Measurements from ENCODE around the gene MYH10.

MYH10 gene

DNA sequence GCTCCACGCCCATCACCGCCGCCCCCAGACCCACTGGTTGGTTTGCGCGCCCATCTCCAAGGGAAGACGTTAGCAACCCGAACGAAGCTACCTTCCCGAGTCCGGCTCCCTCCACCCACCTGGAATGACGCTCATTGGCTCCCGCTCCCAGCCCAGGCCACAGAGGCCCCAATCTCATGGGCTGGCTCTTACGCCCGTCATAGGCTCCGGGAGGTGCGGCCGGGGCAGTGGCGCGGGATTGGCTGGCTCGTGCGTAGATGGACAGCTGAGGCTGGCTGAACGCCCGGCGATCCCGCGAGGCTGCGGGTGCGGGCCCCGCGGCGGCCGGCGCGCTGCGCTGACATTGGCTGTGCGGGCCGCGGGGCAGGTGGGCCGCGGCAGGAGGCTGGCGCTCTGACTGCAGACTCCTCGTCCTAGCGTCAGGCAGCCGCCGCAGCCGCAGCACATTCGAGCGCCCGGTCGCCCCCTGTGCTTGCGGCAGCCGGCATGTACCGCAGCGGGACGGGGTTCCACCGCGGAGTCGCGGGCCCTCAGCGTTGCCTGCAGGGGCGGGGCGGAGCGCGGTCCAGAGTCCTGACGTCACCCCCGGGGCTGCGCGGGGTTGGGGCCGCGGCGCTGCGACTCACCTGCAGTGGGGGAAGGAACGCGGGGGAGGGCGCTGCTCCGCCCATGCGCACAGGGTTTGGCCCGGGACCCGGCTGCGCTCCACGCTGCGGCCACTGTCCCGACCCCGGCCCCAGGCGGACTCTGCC, 453 bp upstream of the MYH10 start:
- peak overlapping the region; percentile 90 for H3K27ac ChIP-seq

DNA sequence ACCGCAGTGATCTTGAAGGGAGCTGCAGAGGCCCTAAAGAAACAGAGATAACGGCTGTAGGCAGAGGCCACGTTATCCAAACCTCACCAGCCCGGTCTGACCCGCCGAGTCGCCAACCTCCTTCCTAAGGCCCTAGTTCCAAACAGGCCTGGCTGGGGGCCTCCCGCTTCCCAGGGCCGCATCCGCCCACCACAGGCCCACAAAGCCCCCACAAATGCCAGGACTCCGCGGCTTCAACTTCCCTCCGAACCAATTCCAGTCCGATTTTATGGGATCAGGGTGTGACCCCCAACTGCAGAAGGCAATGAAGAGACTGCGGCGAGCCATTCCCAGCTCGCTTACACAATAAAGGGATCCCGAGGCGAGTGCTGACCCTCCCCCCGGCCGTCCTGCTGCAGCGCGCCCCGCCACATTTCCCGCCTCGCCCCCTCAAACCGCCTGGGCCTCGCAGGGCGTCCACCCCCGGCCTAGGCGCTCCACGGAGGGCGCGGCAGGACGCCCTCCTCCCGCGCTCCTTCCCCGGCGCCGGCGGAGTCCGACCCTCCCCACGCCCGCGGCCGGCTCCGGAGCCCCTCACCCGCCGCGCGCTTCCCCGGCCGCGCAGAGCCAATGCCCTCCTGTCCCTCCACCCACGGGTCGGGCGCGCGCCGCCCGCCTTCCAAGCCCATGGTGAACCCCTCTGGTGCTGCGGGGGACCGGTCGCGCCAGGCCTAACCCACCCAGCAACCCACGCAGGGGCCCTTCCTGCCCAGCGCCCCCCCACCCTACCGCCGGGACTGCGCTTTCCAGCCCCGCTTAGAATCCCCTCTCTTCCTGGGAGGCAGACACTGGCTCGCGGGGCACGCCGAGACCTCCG, 926 bp downstream of the MYH10 start:
- TF ChIP-seq, protein P1, sequence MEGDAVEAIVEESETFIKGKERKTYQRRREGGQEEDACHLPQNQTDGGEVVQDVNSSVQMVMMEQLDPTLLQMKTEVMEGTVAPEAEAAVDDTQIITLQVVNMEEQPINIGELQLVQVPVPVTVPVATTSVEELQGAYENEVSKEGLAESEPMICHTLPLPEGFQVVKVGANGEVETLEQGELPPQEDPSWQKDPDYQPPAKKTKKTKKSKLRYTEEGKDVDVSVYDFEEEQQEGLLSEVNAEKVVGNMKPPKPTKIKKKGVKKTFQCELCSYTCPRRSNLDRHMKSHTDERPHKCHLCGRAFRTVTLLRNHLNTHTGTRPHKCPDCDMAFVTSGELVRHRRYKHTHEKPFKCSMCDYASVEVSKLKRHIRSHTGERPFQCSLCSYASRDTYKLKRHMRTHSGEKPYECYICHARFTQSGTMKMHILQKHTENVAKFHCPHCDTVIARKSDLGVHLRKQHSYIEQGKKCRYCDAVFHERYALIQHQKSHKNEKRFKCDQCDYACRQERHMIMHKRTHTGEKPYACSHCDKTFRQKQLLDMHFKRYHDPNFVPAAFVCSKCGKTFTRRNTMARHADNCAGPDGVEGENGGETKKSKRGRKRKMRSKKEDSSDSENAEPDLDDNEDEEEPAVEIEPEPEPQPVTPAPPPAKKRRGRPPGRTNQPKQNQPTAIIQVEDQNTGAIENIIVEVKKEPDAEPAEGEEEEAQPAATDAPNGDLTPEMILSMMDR (conservative IDR thresholded peaks at IDR 0.05) = no peak
- H3K27ac ChIP-seq = peak overlapping the region; percentile 90

More for the DNA sequence above, 453 bp upstream of the MYH10 start:
- TF ChIP-seq, protein P1 (conservative IDR thresholded peaks at IDR 0.05) = peak; percentile 31

DNA sequence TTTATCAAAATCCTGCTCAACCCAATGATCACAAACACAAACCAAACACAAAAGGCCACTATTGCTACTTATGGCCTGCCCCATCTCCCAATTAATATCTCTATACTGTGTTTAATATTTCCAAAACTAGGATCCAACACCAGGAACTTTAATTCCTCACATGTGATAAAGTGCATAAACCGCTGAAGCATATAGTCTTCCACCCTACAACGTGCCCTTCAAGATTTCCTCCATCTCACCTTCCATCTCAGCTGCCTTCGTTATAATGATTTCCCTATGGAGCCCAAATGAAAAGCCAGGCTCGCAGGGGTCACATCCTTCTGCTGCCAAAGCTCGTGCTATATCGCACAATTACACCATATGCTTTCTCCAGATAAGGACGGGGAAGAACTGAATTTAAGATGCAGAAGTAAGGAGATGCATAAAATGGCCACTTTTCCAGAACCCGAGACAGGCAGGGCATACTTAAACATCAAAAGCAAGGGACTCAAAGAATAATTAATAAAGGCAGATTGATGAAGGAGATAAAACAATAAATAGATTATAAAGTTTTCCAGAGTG, 1.8 kb downstream of the MYH10 start:
- TF ChIP-seq, protein P1 (conservative IDR thresholded peaks at IDR 0.05) = no peak
- peak overlapping the region; percentile 90 for H3K27ac ChIP-seq

DNA sequence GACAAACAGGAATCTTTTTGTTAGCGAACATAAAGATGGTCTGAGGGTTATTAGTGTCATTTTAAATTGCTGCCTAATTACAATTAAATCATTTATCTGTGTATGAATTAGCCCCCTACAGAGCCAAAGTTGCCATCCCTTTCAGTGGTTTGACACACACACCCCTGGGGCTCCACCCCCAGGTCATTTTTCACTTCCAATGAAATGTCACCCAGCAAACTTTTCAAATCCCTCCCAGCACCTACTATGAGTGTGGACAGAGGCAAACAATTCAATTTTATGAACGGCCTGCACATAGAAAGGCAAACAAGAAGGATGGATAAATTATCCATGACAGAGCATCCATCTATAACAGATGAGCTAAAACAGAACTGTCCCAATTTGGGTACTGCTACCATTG, 2.4 kb downstream of the MYH10 start:
- TF ChIP-seq, protein P1 (conservative IDR thresholded peaks at IDR 0.05) = no peak

DNA sequence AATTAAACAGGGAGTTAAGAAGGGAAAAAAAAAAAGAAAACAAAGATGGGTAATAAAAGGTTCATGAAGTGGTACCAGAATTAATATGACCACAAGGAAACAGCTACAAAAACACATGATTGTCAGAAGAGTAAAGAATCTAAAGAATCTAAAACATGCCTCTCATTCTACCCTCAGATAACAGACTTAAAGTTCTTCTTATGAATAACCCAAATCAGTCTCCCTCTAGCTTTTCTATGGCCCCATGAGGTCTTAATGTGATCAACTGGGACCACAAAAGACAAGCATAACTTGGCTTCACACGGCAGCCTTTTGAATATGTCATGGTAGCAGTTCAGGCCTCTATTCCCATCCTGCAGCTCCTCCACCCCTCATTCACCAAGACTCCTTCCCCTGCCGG, 6.9 kb downstream of the MYH10 start:
- TF ChIP-seq, protein P1 (conservative IDR thresholded peaks at IDR 0.05) = no peak
- H3K27ac ChIP-seq = no peak overlapping the region

More for the DNA sequence above, 2.4 kb downstream of the MYH10 start:
- H3K27ac ChIP-seq = peak overlapping the region; percentile 90

DNA sequence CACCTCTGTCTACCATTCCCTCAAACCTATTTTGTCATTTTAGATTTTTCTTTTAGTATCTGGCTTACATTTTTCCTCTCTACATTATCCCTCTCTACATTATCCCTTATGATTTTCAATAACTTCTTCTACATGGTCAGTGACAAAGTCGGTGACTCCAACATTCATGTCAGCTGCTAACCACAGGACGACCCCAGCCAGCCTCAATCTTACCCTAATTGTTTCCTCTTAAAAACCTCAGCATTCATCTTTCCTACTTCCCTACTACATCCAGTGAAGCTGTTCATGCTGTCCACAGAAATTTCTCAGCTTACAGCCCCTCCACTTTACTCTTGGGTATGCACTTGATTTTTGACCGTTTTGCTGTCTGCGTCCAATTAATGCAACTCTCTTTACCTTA, 8.3 kb downstream of the MYH10 start:
- TF ChIP-seq, protein P1 (conservative IDR thresholded peaks at IDR 0.05) = no peak

DNA sequence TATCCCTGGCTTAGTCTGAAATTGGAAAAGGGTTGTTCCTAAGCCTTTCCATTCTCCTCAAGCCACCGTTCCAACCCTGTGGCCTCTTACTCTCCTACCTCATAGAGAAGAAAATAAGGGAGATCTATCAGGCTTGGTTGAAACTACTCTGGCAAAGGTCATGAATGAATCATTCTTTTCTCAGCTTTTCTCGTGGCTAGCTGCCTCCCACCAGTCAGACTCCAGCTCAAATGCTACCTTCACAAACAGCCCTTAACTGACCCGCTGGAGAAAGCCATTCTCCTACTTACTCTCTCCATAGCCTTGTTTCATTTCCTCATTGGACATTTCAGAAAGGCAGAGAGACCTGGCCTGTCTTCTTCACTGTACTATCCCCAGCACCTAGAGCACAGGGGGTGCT, 8.9 kb downstream of the MYH10 start:
- TF ChIP-seq, protein P1 (conservative IDR thresholded peaks at IDR 0.05) = no peak
- no peak overlapping the region for H3K27ac ChIP-seq

More for the DNA sequence above, 8.3 kb downstream of the MYH10 start:
- no peak overlapping the region for H3K27ac ChIP-seq
